ENCODE results near the gene TSSK3. TPM values are rescaled to one million over a fixed set of nuclear protein-coding genes. Genes with fewer than 3 reads are reported as not detected.
A peak's percentile ranks its signal among the peaks of the same experiment; 100 is the strongest.
"Not testable (repeated sequence)": the region's sequence is repeated elsewhere in the genome, so short reads cannot be mapped to it uniquely, and the experiment has no call there.

Gene TSSK3
- total RNA-seq, 1 experiment from 2014 or later: 3.9 TPM

DNA sequence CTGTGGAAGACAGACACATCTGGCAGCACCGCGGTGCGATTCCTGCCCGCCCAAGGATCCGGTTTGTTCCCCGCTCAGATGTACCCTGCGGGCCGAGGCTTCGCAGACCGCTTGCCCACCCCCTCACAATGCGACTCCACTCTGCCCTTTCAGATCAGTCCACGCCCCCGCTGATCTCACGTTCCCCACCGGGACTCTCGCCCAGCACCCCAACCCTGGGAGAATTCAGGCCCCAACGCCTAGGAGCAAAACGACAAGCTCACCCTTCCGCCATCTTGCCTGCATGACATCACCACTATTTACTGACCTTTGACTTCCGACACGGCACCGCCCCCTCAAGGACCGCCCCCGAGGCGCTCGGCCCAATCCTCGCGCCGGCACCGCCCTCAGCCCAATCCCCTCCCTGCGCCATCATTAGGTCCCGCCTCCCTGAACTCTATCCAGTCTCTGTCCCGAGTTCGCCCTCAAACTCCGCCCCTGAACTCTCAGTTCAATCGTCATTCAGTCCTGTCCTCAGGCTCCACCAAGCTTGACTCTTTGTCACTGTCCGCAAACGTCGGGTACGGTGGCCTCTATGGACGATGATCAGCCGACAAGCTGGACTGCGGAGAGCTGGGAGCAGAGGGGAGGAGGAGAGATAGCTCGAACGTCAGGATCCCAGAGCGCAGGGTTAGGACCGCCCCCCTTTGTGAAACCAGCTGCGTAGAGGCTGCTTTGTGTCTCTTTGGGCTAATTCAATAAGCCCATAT is 32.0 kb downstream of the TSSK3 start, which contains the start of gene BSDC1:
Gene BSDC1 (minus strand): TSS at position 301 of the 749 bp plus-strand sequence. CDS start 27 bp downstream, at position 274.
- peaks cover 6% of the 10 kb centered on the region for H4K20me1 ChIP-seq (ENCODE audit: insufficient read depth)
- peak within 1 kb of the TSS; percentile 71 for H3K4me3 ChIP-seq
- H2AFZ ChIP-seq: peak within 1 kb of the TSS; percentile 98
- DNase-seq: peak; percentile 97 to 98
- H3K4me1 ChIP-seq (replicated peaks; ENCODE audit: insufficient read depth): peaks cover 22% of the 10 kb centered on the region
- peak within 1 kb of the TSS; percentile 98 for H3K4me2 ChIP-seq
- no peaks in the 10 kb centered on the region for H3K9me2 ChIP-seq (ENCODE audit: insufficient read depth)
- H3K9me3 ChIP-seq (ENCODE audit: insufficient read depth, low read depth): no peaks in the 10 kb centered on the region
- ChIA-PET POLR2A (ENCODE audit: unreplicated experiment) (interaction anchor here (0.6 to 1.0 kb wide), 4 partner anchors 44 to 749 kb away, joined by 3 to 10 read pairs (median 8); partner anchors contain the start of genes IQCC, MARCKSL1 and PEF1), CTCF (no interaction called here)
- intact Hi-C loops (cut with micrococcal nuclease; ENCODE audit: unreplicated experiment): loop anchor here (1.0 to 10.0 kb wide), 3 partner anchors 62 to 423 kb away; partner anchors contain the start of genes EIF3I, S100PBP, TMEM234 and YARS1
- H3F3A ChIP-seq (ENCODE audit: insufficient read depth, low read depth): peaks cover 7% of the 10 kb centered on the region; the same call in 1 of the 2 replicates
- no TSS peak for BruUV-seq (replicated peaks)
- TF ChIP-seq EZH2 (IDR thresholded peaks at IDR 0.05; ENCODE audit: low read depth): no peak
- TF ChIP-seq, protein P1, sequence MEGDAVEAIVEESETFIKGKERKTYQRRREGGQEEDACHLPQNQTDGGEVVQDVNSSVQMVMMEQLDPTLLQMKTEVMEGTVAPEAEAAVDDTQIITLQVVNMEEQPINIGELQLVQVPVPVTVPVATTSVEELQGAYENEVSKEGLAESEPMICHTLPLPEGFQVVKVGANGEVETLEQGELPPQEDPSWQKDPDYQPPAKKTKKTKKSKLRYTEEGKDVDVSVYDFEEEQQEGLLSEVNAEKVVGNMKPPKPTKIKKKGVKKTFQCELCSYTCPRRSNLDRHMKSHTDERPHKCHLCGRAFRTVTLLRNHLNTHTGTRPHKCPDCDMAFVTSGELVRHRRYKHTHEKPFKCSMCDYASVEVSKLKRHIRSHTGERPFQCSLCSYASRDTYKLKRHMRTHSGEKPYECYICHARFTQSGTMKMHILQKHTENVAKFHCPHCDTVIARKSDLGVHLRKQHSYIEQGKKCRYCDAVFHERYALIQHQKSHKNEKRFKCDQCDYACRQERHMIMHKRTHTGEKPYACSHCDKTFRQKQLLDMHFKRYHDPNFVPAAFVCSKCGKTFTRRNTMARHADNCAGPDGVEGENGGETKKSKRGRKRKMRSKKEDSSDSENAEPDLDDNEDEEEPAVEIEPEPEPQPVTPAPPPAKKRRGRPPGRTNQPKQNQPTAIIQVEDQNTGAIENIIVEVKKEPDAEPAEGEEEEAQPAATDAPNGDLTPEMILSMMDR (conservative IDR thresholded peaks at IDR 0.05): no peak
- peaks cover 11% of the 10 kb centered on the region; the same call in 1 of the 2 replicates for H3K36me3 ChIP-seq (ENCODE audit: low read depth)
- peaks cover 38% of the 10 kb centered on the region for H3K79me2 ChIP-seq (ENCODE audit: low read depth)
- peak within 1 kb of the TSS; percentile 59 for H3K27ac ChIP-seq
- no peaks in the 10 kb centered on the region for H3K27me3 ChIP-seq (ENCODE audit: insufficient read depth, low read depth)

DNA sequence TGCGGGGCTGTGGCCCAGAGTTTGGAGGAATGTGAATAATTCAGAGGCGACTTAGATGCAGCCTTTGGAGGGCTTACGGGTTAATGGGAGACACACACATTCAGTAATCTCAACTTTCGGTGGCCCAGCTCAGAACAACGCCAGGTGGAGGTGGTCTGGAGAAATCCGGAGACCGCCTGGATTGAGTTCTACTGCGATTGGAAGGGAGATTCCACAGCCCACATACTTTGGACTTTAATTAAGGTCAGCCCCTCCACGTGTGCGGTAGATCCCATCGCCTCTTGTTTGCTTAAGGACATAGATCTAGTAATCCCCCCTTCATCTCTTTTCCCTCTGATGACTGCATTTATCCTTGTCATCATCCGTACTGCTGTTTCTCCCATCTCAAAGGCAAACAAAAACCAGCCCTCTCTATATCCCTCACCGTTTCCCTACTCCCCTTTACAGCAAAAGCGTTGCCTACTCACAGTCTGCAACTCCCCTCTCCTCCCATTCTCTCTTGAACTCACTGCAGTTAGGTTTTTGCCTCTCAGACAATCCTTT is 32.6 kb downstream of the TSSK3 start:
- Histone ChIP-seq H2AFZ (peak overlapping the region; percentile 98), H3K4me1 (replicated peaks; ENCODE audit: insufficient read depth) (peaks cover 22% of the 10 kb centered on the region), H4K20me1 (ENCODE audit: insufficient read depth) (peaks cover 6% of the 10 kb centered on the region), H3K9me2 (ENCODE audit: insufficient read depth) (no peaks in the 10 kb centered on the region), H3K9me3 (ENCODE audit: insufficient read depth, low read depth) (no peaks in the 10 kb centered on the region), H3K27me3 (ENCODE audit: insufficient read depth, low read depth) (no peaks in the 10 kb centered on the region), H3K4me2 (peak overlapping the region; percentile 88), H3K79me2 (ENCODE audit: low read depth) (peaks cover 38% of the 10 kb centered on the region), H3K27ac (peak overlapping the region; percentile 59), H3K36me3 (ENCODE audit: low read depth) (peaks cover 10% of the 10 kb centered on the region; the same call in 1 of the 2 replicates), H3F3A (ENCODE audit: insufficient read depth, low read depth) (peaks cover 6% of the 10 kb centered on the region; the same call in 1 of the 2 replicates), H3K4me3 (peak overlapping the region; percentile 71)
- TSS peak; percentile 89 for BruUV-seq (replicated peaks)
- intact Hi-C loops (cut with micrococcal nuclease; ENCODE audit: unreplicated experiment): loop anchor here (1.0 to 10.0 kb wide), 3 partner anchors 63 to 422 kb away; partner anchors contain the start of genes EIF3I, S100PBP, TMEM234 and YARS1
- ChIA-PET POLR2A (ENCODE audit: unreplicated experiment) (interaction anchor here (0.9 to 1.0 kb wide), 2 partner anchors 59 to 189 kb away, joined by 3 to 9 read pairs; partner anchors contain the start of genes IQCC and MARCKSL1), CTCF (interaction anchor here (0.6 kb wide), 1 partner anchor 775 kb away, joined by 5 read pairs; no protein-coding TSS in a partner anchor)
- DNase-seq: no peak
- no peak for TF ChIP-seq EZH2 (IDR thresholded peaks at IDR 0.05; ENCODE audit: low read depth)
- TF ChIP-seq, protein P1 (conservative IDR thresholded peaks at IDR 0.05): no peak

DNA sequence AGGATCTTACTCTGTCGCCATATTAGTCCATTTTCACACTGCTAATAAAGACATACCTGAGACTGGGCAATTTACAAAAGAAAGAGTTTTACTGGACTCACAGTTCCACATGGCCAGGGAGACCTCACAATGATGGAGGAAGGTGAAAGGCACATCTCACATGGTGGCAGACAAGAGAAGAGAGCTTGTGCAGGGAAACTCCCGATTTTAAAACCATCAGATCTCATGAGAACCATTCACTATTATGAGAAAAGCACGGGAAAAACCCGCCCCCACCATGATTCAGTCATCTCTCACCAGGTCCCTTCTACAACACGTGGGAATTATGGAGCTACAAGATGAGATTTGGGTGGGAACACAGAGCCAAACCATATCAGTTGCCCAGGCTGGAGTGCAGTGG is 34.2 kb downstream of the TSSK3 start:
- H3K36me3 ChIP-seq (ENCODE audit: low read depth); H3K27me3 ChIP-seq (ENCODE audit: insufficient read depth, low read depth); H3F3A ChIP-seq (ENCODE audit: insufficient read depth, low read depth); H2AFZ ChIP-seq; H3K27ac ChIP-seq; H3K4me2 ChIP-seq; POLR2A ChIA-PET (ENCODE audit: unreplicated experiment); DNase-seq; H4K20me1 ChIP-seq (ENCODE audit: insufficient read depth); BruUV-seq (replicated peaks); H3K4me3 ChIP-seq; H3K9me2 ChIP-seq (ENCODE audit: insufficient read depth); CTCF ChIA-PET; H3K9me3 ChIP-seq (ENCODE audit: insufficient read depth, low read depth): not testable (repeated sequence)
- H3K79me2 ChIP-seq (ENCODE audit: low read depth): peaks cover 26% of the 10 kb centered on the region
- intact Hi-C loops (cut with micrococcal nuclease; ENCODE audit: unreplicated experiment): loop anchor here (10.0 kb wide), 1 partner anchor 172 kb away; the partner anchor contains the start of genes EIF3I and TMEM234
- peaks cover 22% of the 10 kb centered on the region for H3K4me1 ChIP-seq (replicated peaks; ENCODE audit: insufficient read depth)
